Left lung (tissue), 10 donors: ENCODE measurements around the gene PLXDC1. TPM values are rescaled to one million over a fixed set of nuclear protein-coding genes. Genes with fewer than 3 reads are reported as not detected.

Experiments
- ATAC-seq: fragments of 200-7000 bp; cut with Tn5 transposase; one replicate; pipeline ENCODE4 v1.9.1; 2020; ENCODE audit warnings: moderate library complexity
- DNase-seq, 4 donors: peaks; one replicate each; pipeline ENCODE4 v3.0.0-alpha.2; 2013 to 2020
- H3K27ac ChIP-seq, 2 donors: fragments of 200-600 bp; sonication (generic) in 1 of 2; one replicate each; pipeline versions ENCODE4 v1.5.0 to v1.8.0; 2020 to 2021
- H3K27me3 ChIP-seq, 2 donors: fragments of 200-600 bp; sonication (generic) in 1 of 2; one replicate each; pipeline versions ENCODE4 v1.5.0 to v1.8.0; 2020 to 2021
- H3K36me3 ChIP-seq, 2 donors: fragments of 200-600 bp; sonication (generic) in 1 of 2; one replicate each; pipeline versions ENCODE4 v1.5.0 to v1.8.0; 2020 to 2021
- H3K4me1 ChIP-seq, 2 donors: fragments of 200-600 bp; one replicate each; pipeline ENCODE4 v1.8.0; 2021
- H3K4me3 ChIP-seq, 2 donors: fragments of 200-600 bp; sonication (generic) in 1 of 2; one replicate each; pipeline versions ENCODE4 v1.5.0 to v1.8.0; 2020 to 2021; ENCODE audit warnings: mild to moderate bottlenecking in 1 of 2
- H3K9me3 ChIP-seq, 2 donors: fragments of 200-600 bp; sonication (generic) in 1 of 2; one replicate each; pipeline versions ENCODE4 v1.5.0 to v1.8.0; 2020 to 2021
- CTCF ChIP-seq, 2 donors: fragments of 200-600 bp; sonication (generic) in 1 of 2; IDR thresholded peaks; one replicate each; pipeline versions ENCODE4 v1.5.0 to v1.8.0; 2021; ENCODE audit warnings: antibody characterized with exemption in 2 of 2
- intact Hi-C, 2 donors: fragments of 100-400 bp; cut with DNase I; formaldehyde crosslinking; loops; one replicate each; pipeline versions ENCODE4 v1.11.2 to v1.14.2; 2022
- polyA plus RNA-seq, 6 donors: library from polyadenylated mRNA; unstranded; fragments of 120-200 nt; gene quantifications; one replicate each; pipeline ENCODE4 v1.2.1, GENCODE V29; 2013; ENCODE audit not compliant: insufficient read length in 6 of 6
- total RNA-seq, 2 donors: library from RNA; stranded (reverse); fragmentation: NEBNext Ultra II Directional; extraction: Animal tissue kit (Norgen Biotek cat#: 25700); gene quantifications; one replicate each; pipeline ENCODE4 v1.2.1, GENCODE V29; 2021
- donor health status: DM: no; HTN: yes; CAD: no.
- donor health status: DM: no; HTN: no; CAD: no.

PLXDC1 gene
- total and polyA plus RNA-seq, 8 donors: 4.1 to 11.9 (median 6.9) TPM

GRCh38 chr17:39077252-39077651, 74.2 kb downstream of the PLXDC1 start:
- ATAC-seq: no peak
- H3K36me3 ChIP-seq: no peaks in the 10 kb centered on the region
- H3K9me3 ChIP-seq: no peaks in the 10 kb centered on the region
- intact Hi-C loops: loop anchor here in 1 of 2 donors (10.0 kb wide), 1 partner anchor 68 kb away; no protein-coding TSS in a partner anchor
- H3K4me3 ChIP-seq: no peak overlapping the region
- DNase-seq: no peak
- H3K27ac ChIP-seq: no peak overlapping the region
- H3K4me1 ChIP-seq: peaks cover 2 to 5% of the 10 kb centered on the region in 2 donors
- no peak for TF ChIP-seq CTCF (IDR thresholded peaks at IDR 0.05)
- H3K27me3 ChIP-seq: no peaks in the 10 kb centered on the region

DNA sequence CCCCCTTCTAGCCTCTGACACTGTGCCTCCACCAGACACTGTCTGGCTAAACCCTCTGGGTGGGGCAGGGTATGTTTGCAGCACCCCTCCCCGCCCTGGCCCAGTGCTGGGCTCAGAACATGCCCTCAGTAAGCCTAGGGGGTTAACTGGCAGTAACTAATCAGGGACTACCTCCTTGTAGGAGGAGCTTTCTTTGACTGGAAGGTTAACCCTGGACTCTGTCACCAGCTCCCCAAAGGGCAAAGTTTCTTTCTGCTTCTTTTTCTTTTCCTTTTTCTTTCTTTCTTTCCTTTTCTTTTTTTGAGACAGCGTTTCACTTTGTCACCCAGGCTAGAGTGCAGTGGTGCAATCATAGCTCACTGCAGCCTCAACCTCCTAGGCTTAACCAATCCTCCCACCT, 76.8 kb downstream of the PLXDC1 start:
- no peak overlapping the region for H3K27ac ChIP-seq
- H3K4me3 ChIP-seq: no peak overlapping the region
- no peaks in the 10 kb centered on the region for H3K9me3 ChIP-seq
- intact Hi-C loops: loop anchor here in 1 of 2 donors (10.0 kb wide), 1 partner anchor 70 kb away; no protein-coding TSS in a partner anchor
- H3K4me1 ChIP-seq: no peaks in the 10 kb centered on the region
- H3K27me3 ChIP-seq: no peaks in the 10 kb centered on the region
- H3K36me3 ChIP-seq: no peaks in the 10 kb centered on the region
- ATAC-seq: no peak
- TF ChIP-seq CTCF (IDR thresholded peaks at IDR 0.05): no peak
- no peak for DNase-seq

DNA sequence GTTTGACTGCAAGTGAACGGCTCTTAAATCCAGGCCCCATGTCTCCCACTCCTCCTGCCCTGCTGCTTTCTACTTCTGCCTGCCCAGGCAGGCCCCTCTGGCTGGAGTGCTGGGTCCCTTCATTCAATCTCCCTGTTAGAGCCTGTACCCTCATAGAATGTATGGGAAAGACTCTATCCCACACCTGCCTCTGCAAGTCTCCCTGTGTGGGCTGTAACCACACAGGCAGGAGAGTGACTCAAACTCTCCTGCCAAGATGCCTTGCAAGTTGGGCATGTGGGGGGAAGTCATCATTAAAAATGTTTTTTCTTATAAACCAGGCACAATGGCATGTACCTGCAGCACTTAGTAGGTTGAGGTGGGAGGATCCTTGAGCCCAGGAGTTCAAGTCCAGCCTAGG, 77.5 kb downstream of the PLXDC1 start:
- no peak for ATAC-seq
- H3K36me3 ChIP-seq: no peaks in the 10 kb centered on the region
- TF ChIP-seq CTCF (IDR thresholded peaks at IDR 0.05): no peak
- H3K4me1 ChIP-seq: no peaks in the 10 kb centered on the region
- no peak overlapping the region for H3K4me3 ChIP-seq
- H3K27ac ChIP-seq: no peak overlapping the region
- intact Hi-C loops: loop anchor here in 1 of 2 donors (10.0 kb wide), 1 partner anchor 71 kb away; no protein-coding TSS in a partner anchor
- DNase-seq: no peak
- no peaks in the 10 kb centered on the region for H3K9me3 ChIP-seq
- H3K27me3 ChIP-seq: no peaks in the 10 kb centered on the region

- intact Hi-C loops: loop anchor here in 1 of 2 donors (10.0 kb wide), 1 partner anchor 71 kb away; no protein-coding TSS in a partner anchor
- Histone ChIP-seq H3K36me3 (no peaks in the 10 kb centered on the region), H3K4me3 (no peak overlapping the region), H3K27ac (no peak overlapping the region), H3K4me1 (no peaks in the 10 kb centered on the region), H3K9me3 (no peaks in the 10 kb centered on the region), H3K27me3 (no peaks in the 10 kb centered on the region)
- no peak for TF ChIP-seq CTCF (IDR thresholded peaks at IDR 0.05)
- no peak for ATAC-seq
- DNase-seq: no peak
These were observed 78.1 kb downstream of the PLXDC1 start for GRCh38 chr17:39073353-39073752.

- ATAC-seq (no peak), DNase-seq (no peak)
- Histone ChIP-seq H3K27ac (no peak overlapping the region), H3K4me1 (no peaks in the 10 kb centered on the region), H3K9me3 (no peaks in the 10 kb centered on the region), H3K36me3 (no peaks in the 10 kb centered on the region), H3K27me3 (no peaks in the 10 kb centered on the region), H3K4me3 (no peak overlapping the region)
- TF ChIP-seq CTCF (IDR thresholded peaks at IDR 0.05): no peak
- intact Hi-C loops: loop anchor here in 1 of 2 donors (10.0 kb wide), 1 partner anchor 73 kb away; no protein-coding TSS in a partner anchor
These were observed 79.9 kb downstream of the PLXDC1 start for GRCh38 chr17:39071573-39071972.
